ENCODE results near the gene CPEB3.
"Not testable (repeated sequence)": the region's sequence is repeated elsewhere in the genome, so short reads cannot be mapped to it uniquely, and the experiment has no call there.

The CPEB3 gene

GRCh38 chr10:92033070-92033469 lies 257.8 kb downstream of the CPEB3 start:
- H3K4me1 ChIP-seq (ENCODE audit: control insufficient read depth, insufficient read depth, low read length); H3K9ac ChIP-seq (ENCODE audit: low read length); H3K4me3 ChIP-seq (ENCODE audit: low read length); H3K9me3 ChIP-seq (ENCODE audit: control insufficient read depth, low read length); H3K36me3 ChIP-seq (ENCODE audit: control insufficient read depth, insufficient read depth, low read length); H3K27me3 ChIP-seq (ENCODE audit: control insufficient read depth, insufficient read depth, low read length): not testable (repeated sequence)

GRCh38 chr10:92031580-92031979 lies 259.3 kb downstream of the CPEB3 start:
- H3K27me3 ChIP-seq (ENCODE audit: control insufficient read depth, insufficient read depth, low read length) = no peaks in the 10 kb centered on the region
- no peak overlapping the region for H3K4me3 ChIP-seq (ENCODE audit: low read length)
- H3K9ac ChIP-seq (ENCODE audit: low read length) = no peak overlapping the region
- H3K9me3 ChIP-seq (ENCODE audit: control insufficient read depth, low read length) = no peaks in the 10 kb centered on the region
- peaks cover 3% of the 10 kb centered on the region for H3K4me1 ChIP-seq (ENCODE audit: control insufficient read depth, insufficient read depth, low read length)
- no peaks in the 10 kb centered on the region for H3K36me3 ChIP-seq (ENCODE audit: control insufficient read depth, insufficient read depth, low read length)

- H3K36me3 ChIP-seq (ENCODE audit: control insufficient read depth, insufficient read depth, low read length) = peaks cover 1% of the 10 kb centered on the region
- peaks cover 5% of the 10 kb centered on the region for H3K4me1 ChIP-seq (ENCODE audit: control insufficient read depth, insufficient read depth, low read length)
Measured at GRCh38 chr10:92027141-92027540, 263.7 kb downstream of the CPEB3 start.

GRCh38 chr10:92025340-92025739 lies 265.5 kb downstream of the CPEB3 start:
- not testable (repeated sequence) for H3K9ac ChIP-seq (ENCODE audit: low read length); H3K9me3 ChIP-seq (ENCODE audit: control insufficient read depth, low read length); H3K4me3 ChIP-seq (ENCODE audit: low read length); H3K36me3 ChIP-seq (ENCODE audit: control insufficient read depth, insufficient read depth, low read length); H3K4me1 ChIP-seq (ENCODE audit: control insufficient read depth, insufficient read depth, low read length); H3K27me3 ChIP-seq (ENCODE audit: control insufficient read depth, insufficient read depth, low read length)

More at GRCh38 chr10:92027141-92027540, 263.7 kb downstream of the CPEB3 start:
- Histone ChIP-seq H3K27me3 (ENCODE audit: control insufficient read depth, insufficient read depth, low read length) (no peaks in the 10 kb centered on the region), H3K9ac (ENCODE audit: low read length) (no peak overlapping the region), H3K4me3 (ENCODE audit: low read length) (no peak overlapping the region), H3K9me3 (ENCODE audit: control insufficient read depth, low read length) (no peaks in the 10 kb centered on the region)

- H3K4me3 ChIP-seq (ENCODE audit: low read length) = no peak overlapping the region
- no peaks in the 10 kb centered on the region for H3K27me3 ChIP-seq (ENCODE audit: control insufficient read depth, insufficient read depth, low read length)
- peaks cover 3% of the 10 kb centered on the region for H3K36me3 ChIP-seq (ENCODE audit: control insufficient read depth, insufficient read depth, low read length)
- H3K4me1 ChIP-seq (ENCODE audit: control insufficient read depth, insufficient read depth, low read length) = peaks cover 5% of the 10 kb centered on the region
- H3K9me3 ChIP-seq (ENCODE audit: control insufficient read depth, low read length) = no peaks in the 10 kb centered on the region
- no peak overlapping the region for H3K9ac ChIP-seq (ENCODE audit: low read length)
Measured at GRCh38 chr10:92024700-92025099, 266.2 kb downstream of the CPEB3 start.

- Histone ChIP-seq H3K27me3 (ENCODE audit: control insufficient read depth, insufficient read depth, low read length) (no peaks in the 10 kb centered on the region), H3K4me1 (ENCODE audit: control insufficient read depth, insufficient read depth, low read length) (no peaks in the 10 kb centered on the region), H3K4me3 (ENCODE audit: low read length) (no peak overlapping the region), H3K36me3 (ENCODE audit: control insufficient read depth, insufficient read depth, low read length) (no peaks in the 10 kb centered on the region), H3K9ac (ENCODE audit: low read length) (no peak overlapping the region), H3K9me3 (ENCODE audit: control insufficient read depth, low read length) (no peaks in the 10 kb centered on the region)
Measured at GRCh38 chr10:92014620-92015019, 276.3 kb downstream of the CPEB3 start.

- no peaks in the 10 kb centered on the region for H3K27me3 ChIP-seq (ENCODE audit: control insufficient read depth, insufficient read depth, low read length)
- H3K9ac ChIP-seq (ENCODE audit: low read length) = no peak overlapping the region
- H3K36me3 ChIP-seq (ENCODE audit: control insufficient read depth, insufficient read depth, low read length) = no peaks in the 10 kb centered on the region
- no peak overlapping the region for H3K4me3 ChIP-seq (ENCODE audit: low read length)
- H3K4me1 ChIP-seq (ENCODE audit: control insufficient read depth, insufficient read depth, low read length) = no peaks in the 10 kb centered on the region
- no peaks in the 10 kb centered on the region for H3K9me3 ChIP-seq (ENCODE audit: control insufficient read depth, low read length)
Measured at GRCh38 chr10:92011560-92012214, 279.2 kb downstream of the CPEB3 start.

- no peaks in the 10 kb centered on the region for H3K36me3 ChIP-seq (ENCODE audit: control insufficient read depth, insufficient read depth, low read length)
- no peaks in the 10 kb centered on the region for H3K27me3 ChIP-seq (ENCODE audit: control insufficient read depth, insufficient read depth, low read length)
- H3K9ac ChIP-seq (ENCODE audit: low read length) = no peak overlapping the region
- H3K9me3 ChIP-seq (ENCODE audit: control insufficient read depth, low read length) = no peaks in the 10 kb centered on the region
- H3K4me3 ChIP-seq (ENCODE audit: low read length) = no peak overlapping the region
- H3K4me1 ChIP-seq (ENCODE audit: control insufficient read depth, insufficient read depth, low read length) = no peaks in the 10 kb centered on the region
Measured at GRCh38 chr10:92010047-92010735, 280.7 kb downstream of the CPEB3 start.

- Histone ChIP-seq H3K36me3 (ENCODE audit: control insufficient read depth, insufficient read depth, low read length) (no peaks in the 10 kb centered on the region), H3K27me3 (ENCODE audit: control insufficient read depth, insufficient read depth, low read length) (no peaks in the 10 kb centered on the region), H3K4me3 (ENCODE audit: low read length) (no peak overlapping the region), H3K9ac (ENCODE audit: low read length) (no peak overlapping the region), H3K4me1 (ENCODE audit: control insufficient read depth, insufficient read depth, low read length) (no peaks in the 10 kb centered on the region), H3K9me3 (ENCODE audit: control insufficient read depth, low read length) (no peaks in the 10 kb centered on the region)
Measured at GRCh38 chr10:92009445-92009844, 281.4 kb downstream of the CPEB3 start.

GRCh38 chr10:92005978-92006377 lies 284.9 kb downstream of the CPEB3 start:
- Histone ChIP-seq H3K9me3 (ENCODE audit: control insufficient read depth, low read length) (no peaks in the 10 kb centered on the region), H3K4me1 (ENCODE audit: control insufficient read depth, insufficient read depth, low read length) (no peaks in the 10 kb centered on the region), H3K4me3 (ENCODE audit: low read length) (no peak overlapping the region), H3K36me3 (ENCODE audit: control insufficient read depth, insufficient read depth, low read length) (no peaks in the 10 kb centered on the region), H3K27me3 (ENCODE audit: control insufficient read depth, insufficient read depth, low read length) (no peaks in the 10 kb centered on the region), H3K9ac (ENCODE audit: low read length) (no peak overlapping the region)

- H3K4me3 ChIP-seq (ENCODE audit: low read length) = no peak overlapping the region
- no peak overlapping the region for H3K9ac ChIP-seq (ENCODE audit: low read length)
- no peaks in the 10 kb centered on the region for H3K36me3 ChIP-seq (ENCODE audit: control insufficient read depth, insufficient read depth, low read length)
- H3K4me1 ChIP-seq (ENCODE audit: control insufficient read depth, insufficient read depth, low read length) = no peaks in the 10 kb centered on the region
- H3K27me3 ChIP-seq (ENCODE audit: control insufficient read depth, insufficient read depth, low read length) = no peaks in the 10 kb centered on the region
- H3K9me3 ChIP-seq (ENCODE audit: control insufficient read depth, low read length) = no peaks in the 10 kb centered on the region
Measured at GRCh38 chr10:92003258-92003657, 287.6 kb downstream of the CPEB3 start.

- Histone ChIP-seq H3K36me3 (ENCODE audit: control insufficient read depth, insufficient read depth, low read length) (no peaks in the 10 kb centered on the region), H3K9me3 (ENCODE audit: control insufficient read depth, low read length) (no peaks in the 10 kb centered on the region), H3K9ac (ENCODE audit: low read length) (no peak overlapping the region), H3K27me3 (ENCODE audit: control insufficient read depth, insufficient read depth, low read length) (no peaks in the 10 kb centered on the region), H3K4me1 (ENCODE audit: control insufficient read depth, insufficient read depth, low read length) (no peaks in the 10 kb centered on the region), H3K4me3 (ENCODE audit: low read length) (no peak overlapping the region)
Measured at GRCh38 chr10:92001995-92002394, 288.9 kb downstream of the CPEB3 start.
